Liver (tissue), 9 donors: ENCODE data around the gene VPS39. TPM values are rescaled to one million over a fixed set of nuclear protein-coding genes. Genes with fewer than 3 reads are reported as not detected.

Source experiments
- DNase-seq: peaks from one replicate; pipeline ENCODE4 v3.0.0-alpha.2; 2017; ENCODE audit warnings: low spot score
- H3K27ac ChIP-seq, 2 donors: one replicate each; pipeline ENCODE4 v1.7.0; 2013; ENCODE audit warnings: inconsistent platforms in 2 of 2, low read length in 2 of 2, control low read depth in 1 of 2, low read depth in 1 of 2, mild to moderate bottlenecking in 1 of 2
- H3K27me3 ChIP-seq, 4 donors: one replicate each; pipeline versions ENCODE4 v1.6.1 to v1.7.0; 2013; ENCODE audit warnings: low read length in 3 of 4, inconsistent platforms in 1 of 4, mild to moderate bottlenecking in 1 of 4, moderate library complexity in 1 of 4; ENCODE audit not compliant: control insufficient read depth in 4 of 4, insufficient read depth in 4 of 4
- H3K36me3 ChIP-seq, 4 donors: one replicate each; pipeline versions ENCODE4 v1.6.1 to v1.7.0; 2013; ENCODE audit warnings: low read length in 3 of 4, mild to moderate bottlenecking in 3 of 4, low read depth in 1 of 4, moderate library complexity in 1 of 4; ENCODE audit not compliant: control insufficient read depth in 4 of 4, insufficient read depth in 3 of 4
- H3K4me1 ChIP-seq, 4 donors: one replicate each; pipeline versions ENCODE4 v1.6.1 to v1.7.0; 2013; ENCODE audit warnings: low read length in 3 of 4, mild to moderate bottlenecking in 3 of 4, moderate library complexity in 1 of 4; ENCODE audit not compliant: control insufficient read depth in 4 of 4, insufficient read depth in 4 of 4
- H3K4me3 ChIP-seq, 3 donors: one replicate each; pipeline versions ENCODE4 v1.6.1 to v1.7.0; 2013; ENCODE audit warnings: low read length in 3 of 3, control low read depth in 1 of 3, low read depth in 1 of 3, mild to moderate bottlenecking in 1 of 3
- H3K9ac ChIP-seq, 2 donors: one replicate each; pipeline ENCODE4 v1.7.0; 2013; ENCODE audit warnings: low read length in 2 of 2, mild to moderate bottlenecking in 2 of 2, moderate library complexity in 2 of 2, control low read depth in 1 of 2, low read depth in 1 of 2
- H3K9me3 ChIP-seq, 4 donors: one replicate each; pipeline versions ENCODE4 v1.6.1 to v1.7.0; 2013; ENCODE audit warnings: low read length in 3 of 4; ENCODE audit not compliant: control insufficient read depth in 4 of 4
- EGR1 ChIP-seq, 2 donors: IDR thresholded peaks; 2 replicates each; pipeline ENCODE4 v1.6.1; 2016 to 2018; ENCODE audit warnings: antibody characterized with exemption in 2 of 2, low read depth in 2 of 2
- FOXA1 ChIP-seq: IDR thresholded peaks from 2 replicates; pipeline ENCODE4 v1.6.1; 2016; ENCODE audit warnings: antibody characterized with exemption
- FOXA2 ChIP-seq: IDR thresholded peaks from 2 replicates; pipeline ENCODE4 v1.6.1; 2016; ENCODE audit warnings: antibody characterized with exemption
- GABPA ChIP-seq, 2 donors: IDR thresholded peaks in 1 of 2; conservative IDR thresholded peaks in 1 of 2; 2 replicates each; pipeline ENCODE4 v1.6.1; 2016; ENCODE audit warnings: antibody characterized with exemption in 2 of 2, mild to moderate bottlenecking in 1 of 2, moderate library complexity in 1 of 2
- HNF4A ChIP-seq, 2 donors: conservative IDR thresholded peaks; 2 replicates each; pipeline ENCODE4 v1.6.1; 2016; ENCODE audit warnings: antibody characterized with exemption in 2 of 2, mild to moderate bottlenecking in 2 of 2
- HNF4G ChIP-seq: IDR thresholded peaks from 2 replicates; pipeline ENCODE4 v1.6.1; 2016; ENCODE audit warnings: antibody characterized with exemption
- JUND ChIP-seq, 2 donors: IDR thresholded peaks; 2 replicates each; pipeline ENCODE4 v1.6.1; 2016; ENCODE audit warnings: antibody characterized with exemption in 2 of 2
- RAD21 ChIP-seq, 2 donors: IDR thresholded peaks; 2 replicates each; pipeline ENCODE4 v1.6.1; 2016; ENCODE audit warnings: antibody characterized with exemption in 2 of 2, mild to moderate bottlenecking in 2 of 2
- SP1 ChIP-seq: IDR thresholded peaks from 2 replicates; pipeline ENCODE4 v1.6.1; 2018; ENCODE audit warnings: antibody characterized with exemption, mild to moderate bottlenecking
- YY1 ChIP-seq: IDR thresholded peaks from 2 replicates; pipeline ENCODE4 v1.6.1; 2016; ENCODE audit warnings: antibody characterized with exemption, mild to moderate bottlenecking
- WGBS: extraction: QIAGEN DNeasy Blood & Tissue Kit; methylation state at CpG from one replicate; pipeline ENCODE4 v1.1.7; 2013; 5-methylcytosine and 5-hydroxymethylcytosine counted together
- polyA plus RNA-seq, 2 donors: library from polyadenylated mRNA; stranded (reverse) in 1 of 2; unstranded in 1 of 2; fragments of 200-250 nt in 1 of 2; fragments of >200 nt in 1 of 2; fragmentation: Nextera tagmentation in 1 of 2; extraction: Ambion mirVana in 1 of 2; gene quantifications; one replicate each; pipeline versions ENCODE4 v1.2.1 to v1.2.3, GENCODE V29; 2013 to 2015
- total RNA-seq, 2 donors: library from RNA; depleted of rRNA; stranded (reverse); fragments of >200 nt; gene quantifications; one replicate each; pipeline ENCODE4 v1.2.3, GENCODE V29; 2014
- TF ChIP-seq, protein P1 (sequence below): IDR thresholded peaks from 2 replicates; pipeline ENCODE4 v1.6.1; 2016; ENCODE audit warnings: antibody characterized with exemption
- TF ChIP-seq, protein P2 (sequence below): IDR thresholded peaks from 2 replicates; pipeline ENCODE4 v1.6.1; 2016; ENCODE audit warnings: antibody characterized with exemption
- TF ChIP-seq, protein P3 (sequence below): IDR thresholded peaks from 2 replicates; pipeline ENCODE4 v1.6.1; 2016; ENCODE audit warnings: antibody characterized with exemption
- donor health status: healthy.
- donor health status: healthy.
- donor health status: healthy.
- donor health status: healthy.
- donor health status: healthy.

Gene VPS39
- total and polyA plus RNA-seq, 4 donors, result 11.1 to 41.2 (median 16.8) TPM

DNA sequence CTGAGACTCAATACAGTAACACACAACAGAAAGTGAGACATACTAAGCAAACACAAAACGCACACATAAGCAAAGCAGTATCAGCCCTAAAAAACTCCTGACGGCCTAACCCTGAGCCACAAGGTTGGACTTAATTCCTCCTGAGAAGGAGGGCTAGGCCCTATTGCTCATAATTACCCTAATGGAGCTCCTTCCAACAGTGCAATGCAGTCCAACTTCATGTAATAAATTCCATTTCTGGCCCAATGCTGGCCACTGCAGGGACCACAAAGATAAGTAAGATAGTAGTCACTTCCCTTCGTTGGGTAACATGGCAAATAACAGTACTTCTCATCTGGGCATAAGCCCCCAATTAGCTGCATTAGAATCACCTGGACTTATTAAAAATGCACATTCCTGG lies 4.2 kb downstream of the VPS39 start:
- TF ChIP-seq GABPA (IDR thresholded peaks at IDR 0.05 in 1 of 2, conservative IDR thresholded peaks at IDR 0.05 in 1 of 2), result no peak
- no peak for TF ChIP-seq RAD21 (IDR thresholded peaks at IDR 0.05)
- TF ChIP-seq FOXA2, result no peak
- TF ChIP-seq, protein P1, sequence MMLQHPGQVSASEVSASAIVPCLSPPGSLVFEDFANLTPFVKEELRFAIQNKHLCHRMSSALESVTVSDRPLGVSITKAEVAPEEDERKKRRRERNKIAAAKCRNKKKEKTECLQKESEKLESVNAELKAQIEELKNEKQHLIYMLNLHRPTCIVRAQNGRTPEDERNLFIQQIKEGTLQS, result no peak
- TF ChIP-seq JUND (IDR thresholded peaks at IDR 0.05), result no peak
- no peak for TF ChIP-seq HNF4G
- TF ChIP-seq EGR1 (IDR thresholded peaks at IDR 0.05; ENCODE audit: low read depth in 2 of 2), result no peak
- no peak for TF ChIP-seq FOXA1
- no peak for TF ChIP-seq YY1
- peaks cover 2 to 16% (median 15%) of the 10 kb centered on the region in 4 donors for H3K4me1 ChIP-seq
- H3K9me3 ChIP-seq, result no peaks in the 10 kb centered on the region
- no peak overlapping the region for H3K4me3 ChIP-seq
- no peak overlapping the region for H3K9ac ChIP-seq
- no peak for DNase-seq
- no peaks in the 10 kb centered on the region for H3K27me3 ChIP-seq
- H3K27ac ChIP-seq, result no peak overlapping the region
- WGBS, result 95% methylated on average over 3 of the region's 3 CpGs
- peaks cover 0 to 11% (median 5%) of the 10 kb centered on the region in 4 donors for H3K36me3 ChIP-seq

DNA sequence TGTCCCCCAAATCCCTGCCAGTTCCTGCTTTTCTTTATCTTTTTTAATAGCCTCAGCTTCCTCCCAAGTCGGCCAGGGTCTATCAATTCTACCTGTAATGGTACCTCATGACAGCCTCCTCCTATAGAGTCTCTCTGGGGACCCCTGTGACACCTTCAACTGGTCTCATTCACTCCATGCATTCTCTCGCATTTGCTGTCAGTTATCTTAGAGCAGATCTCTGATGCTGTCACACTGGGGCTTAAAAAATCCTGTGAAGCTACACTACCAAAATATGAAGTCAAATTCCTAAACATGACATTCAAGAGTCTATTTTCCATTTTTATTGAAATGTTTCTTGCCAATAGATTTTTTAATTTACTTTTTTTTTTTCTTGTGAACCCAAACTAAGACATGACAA lies 5.5 kb downstream of the VPS39 start:
- 77% methylated on average over 2 of the region's 2 CpGs for WGBS
- peaks cover 3 to 19% (median 6%) of the 10 kb centered on the region in 4 donors for H3K36me3 ChIP-seq
- H3K27ac ChIP-seq, result no peak overlapping the region
- no peak overlapping the region for H3K4me3 ChIP-seq
- H3K9me3 ChIP-seq, result no peaks in the 10 kb centered on the region
- no peak overlapping the region for H3K9ac ChIP-seq
- no peak for DNase-seq
- H3K4me1 ChIP-seq, result peaks cover 2 to 14% (median 11%) of the 10 kb centered on the region in 4 donors
- no peaks in the 10 kb centered on the region for H3K27me3 ChIP-seq
- no peak for TF ChIP-seq GABPA (IDR thresholded peaks at IDR 0.05 in 1 of 2, conservative IDR thresholded peaks at IDR 0.05 in 1 of 2)
- no peak for TF ChIP-seq YY1
- no peak for TF ChIP-seq EGR1 (IDR thresholded peaks at IDR 0.05; ENCODE audit: low read depth in 2 of 2)
- TF ChIP-seq, protein P2, sequence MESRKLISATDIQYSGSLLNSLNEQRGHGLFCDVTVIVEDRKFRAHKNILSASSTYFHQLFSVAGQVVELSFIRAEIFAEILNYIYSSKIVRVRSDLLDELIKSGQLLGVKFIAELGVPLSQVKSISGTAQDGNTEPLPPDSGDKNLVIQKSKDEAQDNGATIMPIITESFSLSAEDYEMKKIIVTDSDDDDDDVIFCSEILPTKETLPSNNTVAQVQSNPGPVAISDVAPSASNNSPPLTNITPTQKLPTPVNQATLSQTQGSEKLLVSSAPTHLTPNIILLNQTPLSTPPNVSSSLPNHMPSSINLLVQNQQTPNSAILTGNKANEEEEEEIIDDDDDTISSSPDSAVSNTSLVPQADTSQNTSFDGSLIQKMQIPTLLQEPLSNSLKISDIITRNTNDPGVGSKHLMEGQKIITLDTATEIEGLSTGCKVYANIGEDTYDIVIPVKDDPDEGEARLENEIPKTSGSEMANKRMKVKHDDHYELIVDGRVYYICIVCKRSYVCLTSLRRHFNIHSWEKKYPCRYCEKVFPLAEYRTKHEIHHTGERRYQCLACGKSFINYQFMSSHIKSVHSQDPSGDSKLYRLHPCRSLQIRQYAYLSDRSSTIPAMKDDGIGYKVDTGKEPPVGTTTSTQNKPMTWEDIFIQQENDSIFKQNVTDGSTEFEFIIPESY, result no peak
- TF ChIP-seq, protein P3, sequence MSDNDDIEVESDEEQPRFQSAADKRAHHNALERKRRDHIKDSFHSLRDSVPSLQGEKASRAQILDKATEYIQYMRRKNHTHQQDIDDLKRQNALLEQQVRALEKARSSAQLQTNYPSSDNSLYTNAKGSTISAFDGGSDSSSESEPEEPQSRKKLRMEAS, result no peak
- no peak for TF ChIP-seq SP1
- TF ChIP-seq HNF4A (conservative IDR thresholded peaks at IDR 0.05), result no peak

DNA sequence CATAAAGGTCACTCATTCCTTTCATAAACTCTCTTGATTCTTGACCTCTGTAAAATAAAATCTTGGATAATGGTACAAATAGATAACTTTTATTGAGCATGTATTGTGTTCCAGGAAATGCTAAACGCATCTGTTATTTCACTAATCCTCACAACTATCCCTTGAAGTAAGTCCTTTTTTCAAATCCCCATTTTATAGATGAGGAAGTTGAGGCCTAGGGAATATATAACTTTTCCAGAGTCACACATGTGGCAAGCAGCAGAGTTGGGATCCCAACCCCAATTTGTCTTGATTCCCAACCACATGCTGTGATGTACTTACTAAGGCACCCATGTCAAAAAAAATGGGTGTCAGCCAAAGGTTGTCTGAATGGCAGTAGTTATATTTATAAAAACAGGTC lies 6.3 kb downstream of the VPS39 start:
- TF ChIP-seq, protein P2, result no peak
- TF ChIP-seq YY1 (no peak), JUND (IDR thresholded peaks at IDR 0.05) (no peak)
- DNase-seq, result no peak
- Histone ChIP-seq H3K27me3 (no peaks in the 10 kb centered on the region), H3K4me1 (peaks cover 0 to 6% (median 5%) of the 10 kb centered on the region in 4 donors), H3K36me3 (peaks cover 3 to 19% (median 8%) of the 10 kb centered on the region in 4 donors), H3K4me3 (no peak overlapping the region), H3K9ac (no peak overlapping the region), H3K9me3 (no peaks in the 10 kb centered on the region), H3K27ac (no peak overlapping the region)
- 95% methylated on average over 1 of the region's 1 CpG for WGBS
